ENCODE measurements around the gene WDR5.

Gene WDR5

GRCh38 chr9:134131471-134132207 is 4.2 kb upstream of the WDR5 start:
- no peak for DNase-seq (ENCODE audit: low read depth, low spot score)

- DNase-seq (ENCODE audit: low read depth, low spot score) = no peak
Measured at GRCh38 chr9:134132208-134132870, 3.5 kb upstream of the WDR5 start.

DNA sequence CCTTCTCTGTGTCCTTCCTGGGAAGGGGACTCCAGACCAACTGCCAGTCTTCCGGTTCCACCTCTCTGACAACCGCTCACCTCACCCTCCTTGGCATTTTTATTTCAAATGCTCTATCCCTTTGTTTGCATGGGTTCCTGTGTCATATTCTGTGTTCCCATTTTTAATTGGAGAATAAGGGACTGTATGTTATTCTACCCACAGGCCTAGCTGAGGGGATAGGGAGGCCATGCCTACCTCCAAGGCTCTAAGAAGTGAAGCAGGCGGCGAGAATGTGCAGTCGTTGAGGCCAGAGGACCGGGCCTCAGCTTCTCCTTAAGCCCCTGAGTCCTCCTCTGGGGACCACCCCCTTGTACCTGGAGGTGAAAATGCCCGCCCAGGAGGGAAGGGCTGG is 936 bp upstream of the WDR5 start:
- DNase-seq (ENCODE audit: low read depth, low spot score) = no peak

GRCh38 chr9:134136118-134136995 is 475 bp downstream of the WDR5 start:
- DNase-seq (ENCODE audit: low read depth, low spot score) = no peak

DNA sequence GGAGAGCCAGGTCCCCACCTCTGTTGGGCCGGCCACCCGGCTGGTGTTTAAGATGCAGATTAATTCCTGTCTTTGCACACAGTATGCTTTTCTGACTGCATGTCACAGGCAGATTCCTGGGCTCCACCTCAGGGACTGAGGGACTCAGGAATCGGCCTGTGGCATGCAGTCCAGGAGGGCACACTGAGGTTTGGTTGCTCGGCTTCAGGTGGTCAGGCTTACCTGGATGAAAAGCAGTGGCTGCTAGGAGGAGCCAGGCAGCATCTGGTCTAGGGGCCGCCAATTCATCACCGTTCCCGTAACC is 1.1 kb downstream of the WDR5 start:
- DNase-seq (ENCODE audit: low read depth, low spot score) = no peak

DNA sequence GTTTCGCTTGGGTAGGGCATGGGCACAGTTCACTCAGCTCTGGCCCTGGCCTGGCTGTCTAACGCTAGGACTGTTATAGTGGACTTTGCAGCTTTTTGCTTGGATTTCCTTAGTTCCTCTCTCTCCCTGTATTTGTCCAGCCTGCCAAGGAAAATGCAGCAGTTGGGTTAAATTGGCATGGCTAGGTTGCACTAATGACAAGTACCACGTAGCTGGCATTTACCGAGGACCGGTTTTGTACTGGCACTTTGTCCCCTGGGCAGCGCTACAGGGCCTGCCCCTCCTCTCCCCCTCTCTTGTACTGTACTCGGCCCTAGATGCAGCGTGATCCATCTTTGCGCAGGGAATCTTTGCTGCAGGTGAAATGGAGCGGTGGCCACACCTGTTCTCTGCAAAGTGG is 2.4 kb downstream of the WDR5 start:
- DNase-seq (ENCODE audit: low read depth, low spot score) = no peak

DNA sequence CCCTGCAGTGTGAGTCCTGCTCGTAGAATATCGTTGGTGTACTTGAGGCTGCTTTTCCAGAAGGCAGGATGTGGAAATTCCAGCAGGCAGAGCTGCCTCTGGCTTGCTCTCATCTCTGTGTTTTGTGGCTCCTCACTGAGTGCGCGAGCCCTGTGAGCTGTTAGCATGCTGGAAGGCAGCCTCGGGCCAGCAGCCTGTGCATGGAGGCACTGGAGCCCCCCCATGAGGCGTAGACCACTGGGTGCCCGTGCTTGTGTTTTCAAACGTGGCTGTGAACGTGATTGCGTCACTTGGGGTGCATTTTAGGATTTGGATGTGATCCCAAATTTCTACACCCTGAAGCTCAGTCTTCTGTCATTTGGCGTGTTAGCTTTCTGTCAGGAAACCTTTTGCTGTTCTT is 3.2 kb downstream of the WDR5 start:
- no peak for DNase-seq (ENCODE audit: low read depth, low spot score)

- DNase-seq (ENCODE audit: low read depth, low spot score) = no peak
Measured at GRCh38 chr9:134141906-134142305, 6.0 kb downstream of the WDR5 start.

- DNase-seq (ENCODE audit: low read depth, low spot score) = no peak
Measured at GRCh38 chr9:134144801-134145200, 8.9 kb downstream of the WDR5 start.

- DNase-seq (ENCODE audit: low read depth, low spot score) = no peak
Measured at GRCh38 chr9:134145262-134145661, 9.4 kb downstream of the WDR5 start.

DNA sequence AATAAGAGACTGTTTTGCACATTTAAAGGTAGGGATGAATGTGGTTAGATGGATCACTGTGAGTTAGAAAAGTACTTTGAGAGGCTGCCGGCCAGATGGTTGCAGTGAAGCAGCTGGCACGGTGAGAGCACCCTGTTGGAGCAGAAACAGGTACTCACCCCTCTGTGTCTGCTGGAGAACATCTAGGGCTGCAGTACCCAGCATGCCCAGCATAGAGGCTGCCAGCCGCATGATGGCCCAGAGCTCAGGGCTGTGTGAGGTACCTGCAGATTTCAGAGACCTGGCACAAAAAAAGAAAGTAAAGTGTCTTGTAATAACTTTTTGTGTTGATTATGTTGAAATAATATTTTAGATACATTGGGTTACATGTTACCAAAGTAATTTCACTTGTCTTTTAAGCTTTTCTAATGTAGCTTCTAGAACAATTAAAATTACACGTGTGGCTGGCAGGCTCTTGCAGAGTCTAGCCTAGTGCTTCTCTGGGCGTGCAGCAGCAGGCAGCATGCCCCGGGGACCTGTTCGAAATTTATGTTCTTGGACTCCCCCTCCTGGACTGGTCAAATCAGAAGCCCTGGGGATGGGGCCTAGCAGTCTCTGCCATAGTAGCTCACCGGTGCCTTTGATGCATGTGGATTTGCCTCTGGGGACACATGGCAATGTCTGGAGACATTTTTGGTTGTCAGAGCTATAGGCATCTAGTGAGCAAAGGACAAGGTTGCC is 11.1 kb downstream of the WDR5 start:
- no peak for DNase-seq (ENCODE audit: low read depth, low spot score)

DNA sequence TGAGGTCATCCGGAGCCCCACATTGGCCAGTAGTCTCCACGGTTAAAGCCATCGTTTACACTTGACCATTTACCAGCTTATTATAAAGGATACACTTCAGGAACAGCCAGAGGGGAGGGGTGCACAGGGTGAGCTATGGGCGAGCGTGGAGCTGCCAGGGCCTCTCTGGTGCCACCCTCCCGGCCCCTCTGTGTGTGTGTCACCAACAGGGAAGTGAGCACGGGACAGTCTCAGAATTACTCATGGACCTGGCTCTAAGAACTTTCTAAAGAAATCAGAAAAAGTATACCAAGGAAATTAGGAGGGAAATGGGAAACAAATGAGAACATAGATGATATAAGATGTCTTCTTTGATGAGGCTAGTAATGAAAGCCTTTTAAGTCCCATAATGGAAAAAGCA is 13.5 kb downstream of the WDR5 start:
- no peak for DNase-seq (ENCODE audit: low read depth, low spot score)

DNA sequence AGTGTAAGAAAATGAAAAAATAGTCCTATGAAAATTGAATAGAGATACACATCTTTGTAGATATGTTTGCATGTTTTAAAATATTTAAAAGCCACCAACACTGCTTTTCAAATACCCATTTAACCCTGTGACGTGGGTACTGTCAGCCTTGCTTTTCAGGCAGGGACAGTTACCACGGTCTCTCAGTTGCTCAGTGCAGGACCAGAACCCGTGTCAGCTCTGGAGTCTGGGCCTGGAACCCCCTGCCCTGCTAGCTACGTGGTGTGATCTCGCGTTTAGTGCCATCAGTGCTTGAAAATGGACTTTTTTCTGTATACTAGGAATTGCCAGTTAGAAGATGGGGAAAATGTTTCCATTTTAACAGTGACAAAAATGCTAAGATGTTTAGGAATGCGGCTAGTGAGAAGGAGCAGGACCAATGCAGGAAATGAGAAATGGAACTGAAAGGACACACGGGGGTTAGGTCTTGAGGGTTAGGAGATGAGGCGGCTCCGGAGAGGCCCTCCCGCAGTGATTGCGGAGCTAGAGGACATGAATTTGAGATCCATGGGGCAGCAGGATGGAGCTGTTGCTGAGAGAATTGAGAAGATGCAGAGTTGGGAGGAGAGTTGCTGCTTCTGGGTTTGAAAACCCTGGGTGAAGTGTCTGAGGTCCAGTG is 14.8 kb downstream of the WDR5 start:
- no peak for DNase-seq (ENCODE audit: low read depth, low spot score)

- DNase-seq (ENCODE audit: low read depth, low spot score) = no peak
Measured at GRCh38 chr9:134152022-134152448, 16.2 kb downstream of the WDR5 start.

DNA sequence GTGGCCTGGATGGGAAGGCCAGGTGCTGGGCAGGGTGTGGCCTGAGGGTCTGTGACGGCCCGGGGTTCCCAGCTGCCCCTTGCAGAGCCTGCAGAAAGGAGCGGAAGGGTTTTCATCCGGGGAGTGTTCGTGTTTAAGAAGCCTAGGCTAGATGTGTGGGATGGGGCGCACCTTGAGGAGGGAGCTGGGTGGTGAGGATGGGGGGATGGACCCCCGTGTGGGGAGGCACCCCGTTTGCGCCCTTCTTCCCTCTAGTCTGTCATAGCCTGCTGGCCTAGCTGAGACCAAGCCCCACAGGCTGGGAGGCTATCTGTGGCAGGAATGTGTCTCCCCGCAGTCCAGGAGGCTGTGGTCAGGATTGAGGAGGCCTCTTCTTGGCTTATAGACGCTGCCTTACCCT is 16.6 kb downstream of the WDR5 start:
- DNase-seq (ENCODE audit: low read depth, low spot score) = no peak

- DNase-seq (ENCODE audit: low read depth, low spot score) = no peak
Measured at GRCh38 chr9:134153450-134153849, 17.6 kb downstream of the WDR5 start.

DNA sequence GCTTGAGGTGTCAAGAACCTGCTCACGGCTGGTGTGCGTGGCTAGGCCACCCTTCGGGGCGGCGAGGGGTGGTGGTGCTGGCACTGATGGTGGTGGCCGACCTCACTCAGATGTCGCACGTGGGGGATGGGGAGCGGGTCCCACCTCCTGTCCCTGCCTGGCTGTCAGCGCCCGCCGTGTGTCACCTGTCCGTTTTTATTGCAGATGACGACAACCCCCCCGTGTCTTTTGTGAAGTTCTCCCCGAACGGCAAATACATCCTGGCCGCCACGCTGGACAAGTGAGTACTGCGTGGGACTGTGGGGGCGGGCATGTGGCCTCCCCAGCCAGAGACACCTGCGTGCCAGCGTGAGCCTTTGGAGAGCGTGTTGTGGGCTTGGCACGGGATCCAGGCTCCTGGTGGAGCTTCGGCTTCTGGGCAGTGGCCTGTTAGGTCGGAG is 18.4 kb downstream of the WDR5 start:
- DNase-seq (ENCODE audit: low read depth, low spot score) = no peak

DNA sequence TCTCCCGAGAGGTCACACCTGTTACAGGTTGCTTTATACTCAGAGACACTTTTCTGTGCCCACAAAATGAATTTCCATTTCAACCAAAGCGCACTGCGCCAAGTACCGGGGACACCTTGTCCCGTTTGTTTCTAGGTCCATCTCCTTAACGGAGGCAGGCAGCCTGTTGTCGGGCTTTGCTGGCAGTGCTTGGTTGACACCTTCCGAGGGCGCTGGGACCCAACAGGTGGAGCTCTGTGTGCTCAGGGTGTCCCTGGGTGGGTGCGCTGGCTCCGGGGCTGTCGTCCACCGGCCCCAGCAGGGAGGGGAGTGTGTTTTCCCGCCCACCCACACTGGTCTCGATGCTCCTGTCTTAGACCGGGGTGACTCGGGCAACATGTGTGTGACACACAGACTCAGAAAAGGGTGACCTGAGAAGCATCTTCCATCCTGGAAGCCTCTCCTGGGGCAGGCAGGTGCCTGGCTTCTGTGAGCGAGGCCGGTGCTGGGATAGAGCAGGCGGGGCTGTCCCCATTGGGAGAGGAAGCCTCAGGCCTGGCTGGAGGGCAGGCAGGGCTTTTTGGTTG is 20.0 kb downstream of the WDR5 start:
- no peak for DNase-seq (ENCODE audit: low read depth, low spot score)

DNA sequence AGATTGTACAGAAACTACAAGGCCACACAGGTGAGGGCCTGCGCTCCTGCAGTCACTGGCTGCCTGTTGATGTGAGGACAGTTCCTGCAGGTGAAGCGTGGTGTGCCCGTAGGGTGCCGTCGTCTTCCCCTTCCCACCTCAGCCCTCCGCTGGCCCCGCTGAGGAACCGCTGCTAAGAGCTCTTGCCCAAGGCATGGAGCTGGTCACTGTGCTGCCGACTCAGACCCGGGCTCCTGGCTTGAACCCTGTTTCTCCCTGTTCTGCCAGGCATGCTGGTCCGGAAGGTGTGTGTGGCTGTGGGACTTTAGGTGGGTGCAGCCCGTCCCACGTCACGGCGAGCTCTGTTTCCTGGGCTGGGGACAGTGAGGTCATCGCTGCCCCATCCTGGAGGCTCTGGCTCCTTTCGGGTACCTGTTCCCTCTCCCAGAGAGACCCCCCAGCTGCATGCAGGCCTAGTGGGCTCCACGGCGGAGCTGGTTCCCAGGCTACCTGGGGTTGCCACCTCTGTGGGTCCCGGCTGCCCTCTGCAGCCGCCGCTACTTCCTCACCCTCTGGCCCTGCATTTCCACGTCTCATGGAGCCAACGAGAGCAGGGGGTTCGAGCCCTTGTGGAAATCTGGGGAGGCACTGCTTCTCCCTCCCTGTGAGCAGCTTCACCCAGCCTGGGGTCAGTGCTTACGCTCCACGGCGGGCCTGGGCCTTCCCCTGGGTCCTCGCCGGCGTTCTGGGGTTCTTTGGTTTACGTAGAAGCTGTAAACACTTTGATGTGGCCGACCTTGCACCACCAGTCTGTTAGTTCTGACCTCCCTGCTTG is 20.9 kb downstream of the WDR5 start:
- no peak for DNase-seq (ENCODE audit: low read depth, low spot score)

DNA sequence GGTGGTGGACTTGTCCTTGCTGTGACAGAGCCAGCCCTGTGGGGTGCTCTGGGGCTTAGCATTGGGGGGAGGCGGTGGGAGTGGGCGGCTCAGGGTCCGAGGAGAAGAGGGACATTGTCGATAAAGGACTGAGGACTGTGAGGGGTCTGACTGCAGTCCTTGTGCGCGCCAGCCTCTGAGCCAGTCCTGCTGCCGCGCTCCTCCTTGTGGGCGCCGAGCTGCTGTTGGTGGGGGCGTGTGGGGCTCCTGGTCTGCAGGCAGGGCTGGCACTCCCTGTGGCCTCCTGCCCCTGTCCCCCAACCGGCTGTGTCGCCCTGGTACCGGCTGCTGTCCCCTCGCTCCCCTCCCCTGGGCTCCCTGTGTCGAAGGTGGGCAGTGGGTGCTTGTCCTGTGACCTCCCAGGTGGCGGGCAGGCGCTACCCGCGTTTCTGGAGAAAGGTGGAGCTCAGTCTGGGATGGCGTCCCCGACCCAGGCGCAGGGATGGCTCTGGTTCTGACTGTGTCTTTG is 21.6 kb downstream of the WDR5 start:
- no peak for DNase-seq (ENCODE audit: low read depth, low spot score)
